Measurements from ENCODE around the gene CMTM8.
"Not testable (repeated sequence)": the region's sequence is repeated elsewhere in the genome, so short reads cannot be mapped to it uniquely, and the experiment has no call there.

CMTM8 gene

GRCh38 chr3:32374788-32375595 lies 136.5 kb downstream of the CMTM8 start:
- DNase-seq (ENCODE audit: low read depth, low spot score): peak; percentile 87

GRCh38 chr3:32375596-32375930 lies 137.1 kb downstream of the CMTM8 start:
- DNase-seq (ENCODE audit: low read depth, low spot score): no peak

DNA sequence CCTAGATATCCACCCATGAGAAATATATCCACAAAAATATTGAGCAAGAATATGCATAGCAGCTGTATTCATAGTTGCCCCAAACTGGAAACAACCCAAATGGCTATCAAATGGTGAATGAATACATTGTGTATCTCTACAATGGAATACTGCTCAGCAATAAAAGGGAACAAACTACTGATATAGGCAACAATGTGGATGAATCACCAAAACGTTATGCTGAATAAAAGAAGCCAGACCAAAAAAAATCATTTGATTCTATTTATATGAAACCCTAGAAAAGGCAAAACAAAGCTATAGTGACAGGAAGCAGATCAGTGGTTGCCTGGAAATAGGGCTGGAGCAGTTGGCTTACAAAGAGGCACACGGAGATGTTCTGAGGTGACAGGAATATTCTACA lies 137.6 kb downstream of the CMTM8 start:
- no peak for DNase-seq (ENCODE audit: low read depth, low spot score)

- DNase-seq (ENCODE audit: low read depth, low spot score): no peak
Observed at GRCh38 chr3:32379831-32380500, 141.5 kb downstream of the CMTM8 start.

DNA sequence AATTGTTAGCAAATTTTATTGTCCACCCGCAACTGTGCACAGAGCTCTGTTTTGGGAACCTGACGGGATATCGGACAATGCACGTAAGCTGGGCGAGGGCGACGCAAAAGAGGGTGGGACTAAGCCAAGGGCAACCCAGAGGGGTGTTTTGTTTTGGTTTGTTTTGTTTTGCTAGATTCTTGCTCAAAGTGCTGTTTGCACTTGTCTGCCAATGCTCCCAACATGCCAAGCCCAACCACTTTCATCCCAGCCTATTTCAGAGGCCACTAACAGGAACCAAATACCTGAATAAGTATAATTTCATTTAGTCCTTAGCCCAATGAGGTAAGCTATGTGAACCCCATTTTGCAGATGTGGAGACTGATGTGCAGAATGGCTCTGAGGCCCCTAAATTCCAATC lies 143.4 kb downstream of the CMTM8 start:
- DNase-seq (ENCODE audit: low read depth, low spot score): peak; percentile 68

GRCh38 chr3:32383136-32383711 lies 144.7 kb downstream of the CMTM8 start:
- no peak for DNase-seq (ENCODE audit: low read depth, low spot score)

- DNase-seq (ENCODE audit: low read depth, low spot score): peak; percentile 68
Observed at GRCh38 chr3:32384938-32385337, 146.5 kb downstream of the CMTM8 start.

DNA sequence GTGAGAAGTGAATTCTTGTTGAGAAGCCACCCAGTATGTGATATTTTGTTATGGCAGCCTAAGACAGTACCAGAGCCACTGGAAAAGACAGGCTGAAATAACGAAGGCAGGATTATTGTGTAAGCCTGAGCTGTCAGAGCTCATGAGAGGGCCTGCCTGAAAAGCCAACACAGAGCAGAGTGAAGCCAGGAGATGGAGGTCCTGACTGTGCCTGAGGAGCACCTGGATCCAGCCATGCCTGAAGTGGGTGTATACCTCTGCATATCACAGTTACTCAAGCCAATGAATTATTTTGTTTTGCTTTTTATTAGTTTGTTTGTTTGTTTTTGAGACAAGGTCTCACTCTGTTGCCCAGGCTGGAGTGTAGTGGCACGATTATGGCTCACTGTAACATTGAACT lies 149.0 kb downstream of the CMTM8 start:
- no peak for DNase-seq (ENCODE audit: low read depth, low spot score)

GRCh38 chr3:32389577-32389976 lies 151.1 kb downstream of the CMTM8 start:
- DNase-seq (ENCODE audit: low read depth, low spot score): not testable (repeated sequence)

- DNase-seq (ENCODE audit: low read depth, low spot score): peak; percentile 71
Observed at GRCh38 chr3:32391643-32392535, 153.4 kb downstream of the CMTM8 start, which contains the start of gene CMTM7. TSS of gene CMTM7 (plus strand) at chr3:32391853. CDS start at chr3:32391907, 54 bp downstream.

- no peak for DNase-seq (ENCODE audit: low read depth, low spot score)
Observed at GRCh38 chr3:32392536-32393302, 154.2 kb downstream of the CMTM8 start.

DNA sequence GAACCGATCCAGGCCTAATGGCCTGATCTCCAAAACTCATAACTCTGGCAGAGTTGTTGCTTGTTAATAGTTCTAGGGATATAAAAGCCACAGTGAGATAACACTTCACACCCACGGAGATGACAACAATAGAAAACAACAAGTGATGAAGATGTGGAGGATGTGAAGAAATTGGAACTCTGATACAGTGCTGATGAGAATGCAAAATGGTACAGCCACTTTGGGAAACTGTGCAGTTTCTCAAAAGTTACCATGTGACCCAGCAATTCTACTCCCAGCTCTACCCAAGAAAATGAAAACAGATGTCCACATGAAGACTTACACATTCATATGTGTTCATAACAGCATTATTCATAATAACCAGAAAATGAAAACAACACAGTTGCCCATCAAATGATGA lies 157.0 kb downstream of the CMTM8 start:
- no peak for DNase-seq (ENCODE audit: low read depth, low spot score)

DNA sequence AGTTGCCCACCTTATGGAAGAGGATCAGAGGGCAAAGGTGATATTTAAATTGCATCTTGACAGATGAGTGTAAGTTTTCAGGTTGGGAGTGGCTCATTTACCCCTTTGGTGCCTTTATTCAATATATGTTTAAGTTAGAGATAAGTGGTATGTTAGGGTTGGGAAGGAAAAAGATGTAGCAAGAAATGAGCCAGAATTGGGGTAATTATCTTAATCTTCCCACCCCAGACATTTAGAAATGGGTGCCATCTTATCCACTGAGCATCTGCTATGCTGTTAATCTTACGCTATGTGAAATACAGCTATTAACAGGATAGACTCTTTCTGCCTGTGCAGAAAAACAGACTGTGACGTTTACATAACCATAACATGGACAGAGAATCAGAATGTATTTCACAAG lies 159.5 kb downstream of the CMTM8 start:
- no peak for DNase-seq (ENCODE audit: low read depth, low spot score)

DNA sequence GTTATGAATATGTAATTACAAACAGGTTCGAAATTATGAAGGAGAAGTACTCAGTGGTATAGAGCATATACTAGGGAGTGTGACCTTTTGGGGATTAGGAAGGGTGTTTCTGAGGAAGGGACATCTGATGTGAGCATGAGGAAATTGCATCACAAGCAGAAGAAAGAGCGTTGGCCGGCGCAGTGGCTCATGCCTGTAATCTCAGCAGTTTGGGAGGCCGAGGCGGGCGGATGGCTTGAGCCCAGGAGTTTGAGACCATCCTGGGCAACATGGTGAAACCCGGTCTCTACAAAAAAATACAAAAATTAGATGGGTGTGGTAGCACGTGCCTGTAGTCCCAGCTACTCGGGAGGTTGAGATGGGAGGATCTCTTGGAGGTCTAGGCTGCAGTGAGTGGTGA lies 160.1 kb downstream of the CMTM8 start:
- DNase-seq (ENCODE audit: low read depth, low spot score): no peak

DNA sequence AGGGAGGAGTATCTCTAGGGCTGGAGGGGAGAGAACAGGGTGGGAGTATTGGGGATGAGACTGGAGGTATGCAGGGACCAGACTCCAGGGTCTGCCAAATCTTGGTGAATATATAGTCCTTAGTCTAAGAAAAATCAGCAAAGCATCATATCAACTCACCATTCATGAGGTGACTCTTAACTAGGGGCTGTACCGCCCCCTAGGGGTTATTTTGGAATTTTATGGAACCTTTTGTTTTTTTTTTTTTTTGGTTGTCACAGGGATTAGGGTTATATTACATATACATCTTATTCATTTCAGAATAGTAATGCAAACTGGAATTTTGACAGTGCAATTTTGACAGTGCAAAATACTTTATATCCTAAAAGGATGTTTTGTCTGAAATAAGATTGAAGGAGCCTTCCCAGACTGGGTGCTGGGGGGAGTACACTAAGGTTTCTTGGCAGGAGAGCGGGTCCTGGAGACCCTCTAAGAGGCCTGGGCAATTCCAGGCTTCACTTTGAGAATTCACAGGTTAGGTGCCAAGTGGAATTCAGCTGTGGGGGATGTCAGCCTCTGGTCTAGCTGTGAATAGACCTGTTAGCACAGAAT lies 160.6 kb downstream of the CMTM8 start:
- peak; percentile 60 for DNase-seq (ENCODE audit: low read depth, low spot score)

GRCh38 chr3:32401126-32401525 lies 162.6 kb downstream of the CMTM8 start:
- no peak for DNase-seq (ENCODE audit: low read depth, low spot score)

DNA sequence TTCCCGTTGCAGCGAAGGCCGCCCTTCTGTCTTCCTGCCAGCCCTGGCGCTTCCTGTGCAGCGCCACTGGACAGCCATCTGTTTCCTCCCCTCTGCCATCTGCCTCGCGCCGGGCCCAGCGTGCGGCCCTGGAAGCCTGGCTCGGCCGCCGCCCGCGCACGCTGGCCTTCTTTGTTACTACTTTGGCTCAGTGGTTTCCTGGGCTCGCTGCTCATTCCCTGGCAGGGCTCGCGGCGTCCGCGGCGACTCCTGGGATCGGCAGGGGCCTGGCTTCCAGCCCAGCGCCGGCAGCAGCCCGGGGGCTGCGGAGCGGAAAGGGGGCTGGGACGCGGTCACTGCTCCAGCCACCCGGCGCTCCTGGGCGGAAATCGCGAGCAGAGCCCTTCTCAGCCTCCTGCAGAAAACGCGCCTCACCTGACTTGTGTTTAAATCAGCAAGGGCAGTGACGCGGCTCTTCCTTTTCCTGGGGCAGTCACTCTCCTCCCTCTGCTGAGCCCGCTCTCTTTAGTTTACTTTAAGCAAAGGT lies 163.1 kb downstream of the CMTM8 start:
- peak; percentile 89 for DNase-seq (ENCODE audit: low read depth, low spot score)

DNA sequence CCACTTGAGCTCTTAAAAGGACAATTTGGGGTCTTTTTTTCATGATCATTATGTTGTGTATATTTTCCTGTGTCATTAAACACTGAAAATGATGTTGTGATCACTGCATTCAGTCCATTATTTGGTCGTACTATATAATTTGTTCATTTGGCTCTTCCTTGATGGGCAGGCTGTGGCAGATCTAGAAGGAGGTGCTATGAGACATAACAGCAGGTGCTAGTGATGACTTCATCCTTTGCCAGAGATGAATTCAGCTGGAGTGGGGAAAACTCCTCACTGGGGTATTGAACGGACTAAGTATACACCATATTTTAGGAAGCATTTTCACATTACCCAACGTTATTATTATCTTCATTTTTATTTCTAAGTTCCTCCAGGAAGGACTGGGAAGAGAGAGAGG lies 165.2 kb downstream of the CMTM8 start:
- no peak for DNase-seq (ENCODE audit: low read depth, low spot score)

- DNase-seq (ENCODE audit: low read depth, low spot score): no peak
Observed at GRCh38 chr3:32404714-32405113, 166.2 kb downstream of the CMTM8 start.

DNA sequence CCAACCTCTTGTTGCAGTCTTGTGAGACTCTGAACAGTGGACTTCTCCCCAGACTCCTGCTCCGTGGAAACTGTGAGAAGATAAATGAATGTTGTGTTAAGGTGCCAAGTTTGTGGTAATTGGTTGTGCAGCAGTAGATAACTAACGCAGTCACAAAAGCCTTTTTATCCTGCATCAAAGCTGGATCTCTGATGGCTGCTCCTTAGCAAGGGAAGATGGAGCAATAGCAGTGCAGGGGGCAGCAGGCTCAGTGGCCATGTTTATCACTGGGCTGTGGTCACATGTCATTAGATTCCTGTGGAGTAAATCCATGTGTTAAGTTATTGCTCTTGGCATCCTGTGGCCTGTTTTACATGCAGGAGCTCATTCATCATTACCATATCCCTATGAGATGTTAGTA lies 166.7 kb downstream of the CMTM8 start:
- DNase-seq (ENCODE audit: low read depth, low spot score): no peak
